ENCODE measurements around the gene AP2B1.

GRCh38 chr17:35548978-35549377 lies 38.1 kb upstream of the AP2B1 start:
- TF ChIP-seq TAF1 (IDR thresholded peaks at IDR 0.05; ENCODE audit: low read depth): no peak
- TF ChIP-seq, protein P1, sequence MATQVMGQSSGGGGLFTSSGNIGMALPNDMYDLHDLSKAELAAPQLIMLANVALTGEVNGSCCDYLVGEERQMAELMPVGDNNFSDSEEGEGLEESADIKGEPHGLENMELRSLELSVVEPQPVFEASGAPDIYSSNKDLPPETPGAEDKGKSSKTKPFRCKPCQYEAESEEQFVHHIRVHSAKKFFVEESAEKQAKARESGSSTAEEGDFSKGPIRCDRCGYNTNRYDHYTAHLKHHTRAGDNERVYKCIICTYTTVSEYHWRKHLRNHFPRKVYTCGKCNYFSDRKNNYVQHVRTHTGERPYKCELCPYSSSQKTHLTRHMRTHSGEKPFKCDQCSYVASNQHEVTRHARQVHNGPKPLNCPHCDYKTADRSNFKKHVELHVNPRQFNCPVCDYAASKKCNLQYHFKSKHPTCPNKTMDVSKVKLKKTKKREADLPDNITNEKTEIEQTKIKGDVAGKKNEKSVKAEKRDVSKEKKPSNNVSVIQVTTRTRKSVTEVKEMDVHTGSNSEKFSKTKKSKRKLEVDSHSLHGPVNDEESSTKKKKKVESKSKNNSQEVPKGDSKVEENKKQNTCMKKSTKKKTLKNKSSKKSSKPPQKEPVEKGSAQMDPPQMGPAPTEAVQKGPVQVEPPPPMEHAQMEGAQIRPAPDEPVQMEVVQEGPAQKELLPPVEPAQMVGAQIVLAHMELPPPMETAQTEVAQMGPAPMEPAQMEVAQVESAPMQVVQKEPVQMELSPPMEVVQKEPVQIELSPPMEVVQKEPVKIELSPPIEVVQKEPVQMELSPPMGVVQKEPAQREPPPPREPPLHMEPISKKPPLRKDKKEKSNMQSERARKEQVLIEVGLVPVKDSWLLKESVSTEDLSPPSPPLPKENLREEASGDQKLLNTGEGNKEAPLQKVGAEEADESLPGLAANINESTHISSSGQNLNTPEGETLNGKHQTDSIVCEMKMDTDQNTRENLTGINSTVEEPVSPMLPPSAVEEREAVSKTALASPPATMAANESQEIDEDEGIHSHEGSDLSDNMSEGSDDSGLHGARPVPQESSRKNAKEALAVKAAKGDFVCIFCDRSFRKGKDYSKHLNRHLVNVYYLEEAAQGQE (IDR thresholded peaks at IDR 0.05; ENCODE audit: low read depth): no peak
- TF ChIP-seq YY1 (IDR thresholded peaks at IDR 0.05; ENCODE audit: low read depth): no peak
- no peak for TF ChIP-seq RAD21 (IDR thresholded peaks at IDR 0.05; ENCODE audit: low read depth)
- TF ChIP-seq NFIC (IDR thresholded peaks at IDR 0.05): no peak
- TF ChIP-seq, protein P2, sequence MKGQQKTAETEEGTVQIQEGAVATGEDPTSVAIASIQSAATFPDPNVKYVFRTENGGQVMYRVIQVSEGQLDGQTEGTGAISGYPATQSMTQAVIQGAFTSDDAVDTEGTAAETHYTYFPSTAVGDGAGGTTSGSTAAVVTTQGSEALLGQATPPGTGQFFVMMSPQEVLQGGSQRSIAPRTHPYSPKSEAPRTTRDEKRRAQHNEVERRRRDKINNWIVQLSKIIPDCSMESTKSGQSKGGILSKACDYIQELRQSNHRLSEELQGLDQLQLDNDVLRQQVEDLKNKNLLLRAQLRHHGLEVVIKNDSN (IDR thresholded peaks at IDR 0.05): no peak
- no peak for TF ChIP-seq TCF12 (IDR thresholded peaks at IDR 0.05; ENCODE audit: low read depth)
- no peak for TF ChIP-seq EGR1 (IDR thresholded peaks at IDR 0.05)
- no peak for TF ChIP-seq TEAD4 (IDR thresholded peaks at IDR 0.05)
- no peak for TF ChIP-seq EP300 (IDR thresholded peaks at IDR 0.05; ENCODE audit: borderline replicate concordance)

Data from Ishikawa (cell line).